Stimulated activated naive CD8-positive, alpha-beta T cell treated with anti-CD3 and anti-CD28 coated beads, Interleukin-15, Interleukin-2, amounts not matched to agents 100 ng/mL and 50 ng/mL, for 24 hours (primary cell): ENCODE measurements around the gene NOL4L.
A peak's percentile ranks its signal among the peaks of the same experiment; 100 is the strongest.

Source experiments
- H3K27ac Mint-ChIP-seq: one replicate; pipeline ENCODE4 v1.8.0; 2021; ENCODE audit warnings: mild to moderate bottlenecking, mixed read lengths
- H3K27me3 Mint-ChIP-seq: one replicate; pipeline ENCODE4 v1.8.0; 2021; ENCODE audit warnings: mixed read lengths
- H3K36me3 Mint-ChIP-seq: one replicate; pipeline ENCODE4 v1.8.0; 2021; ENCODE audit warnings: low read depth, mixed read lengths
- H3K4me1 Mint-ChIP-seq: one replicate; pipeline ENCODE4 v1.8.0; 2021; ENCODE audit warnings: low read depth, mixed read lengths
- H3K4me3 Mint-ChIP-seq: one replicate; pipeline ENCODE4 v1.8.0; 2021; ENCODE audit warnings: mild to moderate bottlenecking, mixed read lengths
- H3K9me3 Mint-ChIP-seq: one replicate; pipeline ENCODE4 v1.8.0; 2021; ENCODE audit warnings: mixed read lengths

NOL4L gene

GRCh38 chr20:32456869-32457478 is 128.2 kb downstream of the NOL4L start:
- H3K36me3 Mint-ChIP-seq: peaks cover 4% of the 10 kb centered on the region
- H3K9me3 Mint-ChIP-seq: no peaks in the 10 kb centered on the region
- peaks cover 8% of the 10 kb centered on the region for H3K4me1 Mint-ChIP-seq

GRCh38 chr20:32455901-32456701 is 129.0 kb downstream of the NOL4L start:
- no peaks in the 10 kb centered on the region for H3K9me3 Mint-ChIP-seq
- no peak overlapping the region for H3K4me3 Mint-ChIP-seq
- no peaks in the 10 kb centered on the region for H3K27me3 Mint-ChIP-seq
- peaks cover 8% of the 10 kb centered on the region for H3K4me1 Mint-ChIP-seq
- H3K27ac Mint-ChIP-seq: no peak overlapping the region
- H3K36me3 Mint-ChIP-seq: peaks cover 4% of the 10 kb centered on the region

More at GRCh38 chr20:32456869-32457478, 128.2 kb downstream of the NOL4L start:
- no peak overlapping the region for H3K27ac Mint-ChIP-seq
- no peak overlapping the region for H3K4me3 Mint-ChIP-seq
- H3K27me3 Mint-ChIP-seq: no peaks in the 10 kb centered on the region

- Mint-ChIP-seq H3K9me3 (no peaks in the 10 kb centered on the region), H3K4me1 (peaks cover 8% of the 10 kb centered on the region), H3K4me3 (no peak overlapping the region), H3K27ac (no peak overlapping the region), H3K36me3 (peaks cover 4% of the 10 kb centered on the region), H3K27me3 (no peaks in the 10 kb centered on the region)
These were observed 129.8 kb downstream of the NOL4L start for GRCh38 chr20:32455171-32455900.

- H3K4me1 Mint-ChIP-seq: peaks cover 8% of the 10 kb centered on the region
- H3K36me3 Mint-ChIP-seq: peaks cover 4% of the 10 kb centered on the region
- no peaks in the 10 kb centered on the region for H3K9me3 Mint-ChIP-seq
- H3K27ac Mint-ChIP-seq: no peak overlapping the region
- no peak overlapping the region for H3K4me3 Mint-ChIP-seq
- H3K27me3 Mint-ChIP-seq: no peaks in the 10 kb centered on the region
These were observed 130.7 kb downstream of the NOL4L start for GRCh38 chr20:32454164-32455145.

- H3K4me1 Mint-ChIP-seq: peaks cover 8% of the 10 kb centered on the region
- no peak overlapping the region for H3K4me3 Mint-ChIP-seq
- no peak overlapping the region for H3K27ac Mint-ChIP-seq
- H3K36me3 Mint-ChIP-seq: peaks cover 4% of the 10 kb centered on the region
- no peaks in the 10 kb centered on the region for H3K9me3 Mint-ChIP-seq
- H3K27me3 Mint-ChIP-seq: no peaks in the 10 kb centered on the region
These were observed 131.5 kb downstream of the NOL4L start for GRCh38 chr20:32453467-32454163.

- Mint-ChIP-seq H3K27me3 (no peaks in the 10 kb centered on the region), H3K27ac (peak overlapping the region; percentile 22), H3K9me3 (no peaks in the 10 kb centered on the region), H3K4me1 (peaks cover under 1% of the 10 kb centered on the region), H3K4me3 (no peak overlapping the region), H3K36me3 (peaks cover 4% of the 10 kb centered on the region)
These were observed 132.2 kb downstream of the NOL4L start for GRCh38 chr20:32452776-32453466.

GRCh38 chr20:32451682-32452461 is 133.3 kb downstream of the NOL4L start:
- H3K4me3 Mint-ChIP-seq: no peak overlapping the region
- H3K27me3 Mint-ChIP-seq: no peaks in the 10 kb centered on the region
- H3K27ac Mint-ChIP-seq: no peak overlapping the region
- H3K4me1 Mint-ChIP-seq: peaks cover under 1% of the 10 kb centered on the region
- H3K36me3 Mint-ChIP-seq: peaks cover 6% of the 10 kb centered on the region
- H3K9me3 Mint-ChIP-seq: no peaks in the 10 kb centered on the region

- no peak overlapping the region for H3K4me3 Mint-ChIP-seq
- H3K36me3 Mint-ChIP-seq: peaks cover 10% of the 10 kb centered on the region
- H3K27me3 Mint-ChIP-seq: no peaks in the 10 kb centered on the region
- no peaks in the 10 kb centered on the region for H3K9me3 Mint-ChIP-seq
- H3K4me1 Mint-ChIP-seq: peaks cover 5% of the 10 kb centered on the region
- H3K27ac Mint-ChIP-seq: peak overlapping the region; percentile 61
These were observed 133.8 kb downstream of the NOL4L start for GRCh38 chr20:32451340-32451681.

GRCh38 chr20:32450484-32451061 is 134.6 kb downstream of the NOL4L start:
- Mint-ChIP-seq H3K36me3 (peaks cover 11% of the 10 kb centered on the region), H3K27me3 (no peaks in the 10 kb centered on the region), H3K9me3 (no peaks in the 10 kb centered on the region), H3K27ac (no peak overlapping the region), H3K4me3 (no peak overlapping the region), H3K4me1 (peaks cover 6% of the 10 kb centered on the region)

- Mint-ChIP-seq H3K27ac (peak overlapping the region; percentile 59), H3K4me1 (peaks cover 12% of the 10 kb centered on the region)
These were observed 135.2 kb downstream of the NOL4L start for GRCh38 chr20:32449890-32450401.

GRCh38 chr20:32449057-32449889 is 135.9 kb downstream of the NOL4L start:
- Mint-ChIP-seq H3K4me3 (no peak overlapping the region), H3K27ac (peak overlapping the region; percentile 33), H3K36me3 (peaks cover 16% of the 10 kb centered on the region)

More at GRCh38 chr20:32449890-32450401, 135.2 kb downstream of the NOL4L start:
- Mint-ChIP-seq H3K4me3 (no peak overlapping the region), H3K27me3 (no peaks in the 10 kb centered on the region), H3K36me3 (peaks cover 16% of the 10 kb centered on the region), H3K9me3 (no peaks in the 10 kb centered on the region)

More at GRCh38 chr20:32449057-32449889, 135.9 kb downstream of the NOL4L start:
- H3K9me3 Mint-ChIP-seq: no peaks in the 10 kb centered on the region
- H3K27me3 Mint-ChIP-seq: no peaks in the 10 kb centered on the region
- peaks cover 12% of the 10 kb centered on the region for H3K4me1 Mint-ChIP-seq
